DOHH2 (cell line): ENCODE measurements around the gene WDR75.

Source experiments
- EZH2phosphoT487 ChIP-seq: fragments of 200-600 bp; sonication (generic); IDR thresholded peaks from 2 replicates; pipeline ENCODE4 v1.6.1; 2017; ENCODE audit warnings: borderline replicate concordance, mild to moderate bottlenecking, antibody characterized with exemption, low read length, moderate library complexity, mixed read lengths
- TF ChIP-seq, protein P1 (sequence below): fragments of 200-600 bp; sonication (generic); IDR thresholded peaks from one replicate; pipeline ENCODE4 v1.5.1; 2014; ENCODE audit warnings: antibody characterized with exemption, mild to moderate bottlenecking, low read depth, low read length; ENCODE audit not compliant: poor library complexity, severe bottlenecking

DNA sequence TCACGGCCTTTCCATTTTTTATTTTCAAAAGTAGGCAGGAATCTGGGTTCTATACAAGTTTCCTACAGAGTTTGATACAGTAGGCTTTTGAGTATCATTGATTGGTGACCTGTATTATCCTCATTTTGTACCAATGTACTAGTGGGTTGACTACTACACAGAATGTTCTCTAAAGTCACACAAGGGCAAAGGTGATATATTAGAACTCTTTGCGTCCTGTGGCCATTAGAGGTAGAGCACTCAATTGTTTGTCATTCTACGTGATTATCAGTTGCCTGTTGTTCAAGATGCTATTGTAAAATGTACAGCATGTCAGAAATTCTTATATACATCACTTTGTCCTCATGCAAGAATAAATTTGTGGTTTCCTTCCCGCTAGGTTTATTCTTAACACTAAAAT is 24.8 kb downstream of the WDR75 start:
- TF ChIP-seq, protein P1, sequence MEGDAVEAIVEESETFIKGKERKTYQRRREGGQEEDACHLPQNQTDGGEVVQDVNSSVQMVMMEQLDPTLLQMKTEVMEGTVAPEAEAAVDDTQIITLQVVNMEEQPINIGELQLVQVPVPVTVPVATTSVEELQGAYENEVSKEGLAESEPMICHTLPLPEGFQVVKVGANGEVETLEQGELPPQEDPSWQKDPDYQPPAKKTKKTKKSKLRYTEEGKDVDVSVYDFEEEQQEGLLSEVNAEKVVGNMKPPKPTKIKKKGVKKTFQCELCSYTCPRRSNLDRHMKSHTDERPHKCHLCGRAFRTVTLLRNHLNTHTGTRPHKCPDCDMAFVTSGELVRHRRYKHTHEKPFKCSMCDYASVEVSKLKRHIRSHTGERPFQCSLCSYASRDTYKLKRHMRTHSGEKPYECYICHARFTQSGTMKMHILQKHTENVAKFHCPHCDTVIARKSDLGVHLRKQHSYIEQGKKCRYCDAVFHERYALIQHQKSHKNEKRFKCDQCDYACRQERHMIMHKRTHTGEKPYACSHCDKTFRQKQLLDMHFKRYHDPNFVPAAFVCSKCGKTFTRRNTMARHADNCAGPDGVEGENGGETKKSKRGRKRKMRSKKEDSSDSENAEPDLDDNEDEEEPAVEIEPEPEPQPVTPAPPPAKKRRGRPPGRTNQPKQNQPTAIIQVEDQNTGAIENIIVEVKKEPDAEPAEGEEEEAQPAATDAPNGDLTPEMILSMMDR = no peak
- no peak for TF ChIP-seq EZH2phosphoT487
